SU-DHL-6 (cell line): ENCODE results near the gene IQCM.

ENCODE experiments used
- H2AFZ ChIP-seq: fragments of 200-600 bp; sonication (generic); 2 replicates; pipeline ENCODE4 v1.6.1; 2014; ENCODE audit warnings: low read depth, mild to moderate bottlenecking, moderate library complexity, mixed read lengths, antibody characterized with exemption, low read length; ENCODE audit not compliant: severe bottlenecking
- H3F3A ChIP-seq: fragments of 200-600 bp; shearing (Covaris generic); 2 replicates; pipeline ENCODE4 v1.6.0; 2016; ENCODE audit warnings: antibody characterized with exemption, mild to moderate bottlenecking; ENCODE audit not compliant: insufficient read depth
- H3K27ac ChIP-seq: fragments of 200-600 bp; sonication (generic); 2 replicates; pipeline ENCODE4 v1.5.1; 2016; ENCODE audit warnings: low read depth, mild to moderate bottlenecking, low read length, moderate library complexity, mixed read lengths
- H3K27me3 ChIP-seq: fragments of 200-600 bp; sonication (generic), shearing (Covaris generic); 2 replicates; pipeline ENCODE4 v1.6.0; 2014; ENCODE audit warnings: mild to moderate bottlenecking, low read length
- H3K36me3 ChIP-seq: fragments of 200-600 bp; sonication (generic); 2 replicates; pipeline ENCODE4 v1.6.1; 2014; ENCODE audit warnings: mild to moderate bottlenecking, low read length, mixed read lengths
- H3K4me2 ChIP-seq: fragments of 300-600, 200-600 bp; shearing (Covaris generic), sonication (generic); 2 replicates; pipeline ENCODE4 v1.6.0; 2014; ENCODE audit warnings: low read length, low read depth, mild to moderate bottlenecking; ENCODE audit not compliant: poor library complexity, severe bottlenecking
- H3K4me3 ChIP-seq: fragments of 200-600 bp; sonication (generic); 2 replicates; pipeline ENCODE4 v1.5.1; 2014; ENCODE audit warnings: antibody characterized with exemption, low read length, mild to moderate bottlenecking, mixed read lengths; ENCODE audit not compliant: insufficient read depth, poor library complexity, severe bottlenecking
- H3K79me2 ChIP-seq: fragments of 200-600 bp; sonication (generic); 2 replicates; pipeline ENCODE4 v1.6.1; 2014; ENCODE audit warnings: mild to moderate bottlenecking, low read length, moderate library complexity; ENCODE audit not compliant: insufficient read depth
- H3K9ac ChIP-seq: fragments of 200-600 bp; sonication (generic); 2 replicates; pipeline ENCODE4 v1.7.0; 2014; ENCODE audit warnings: mild to moderate bottlenecking, low read length
- H3K9me2 ChIP-seq: fragments of 200-600 bp; sonication (generic); replicated peaks from 2 replicates; pipeline ENCODE4 v1.6.1; 2014; ENCODE audit warnings: low read length; ENCODE audit not compliant: insufficient read depth
- H3K9me3 ChIP-seq: fragments of 200-600 bp; sonication (generic); 2 replicates; pipeline ENCODE4 v1.6.1; 2014; ENCODE audit warnings: low read length, mixed read lengths; ENCODE audit not compliant: insufficient read depth
- H4K20me1 ChIP-seq: fragments of 200-600 bp; sonication (generic); 2 replicates; pipeline ENCODE4 v1.6.1; 2014; ENCODE audit warnings: low read depth, mild to moderate bottlenecking, antibody characterized with exemption, low read length, moderate library complexity, mixed read lengths
- CTCF ChIP-seq: fragments of 200-600 bp; sonication (generic); IDR thresholded peaks from one replicate; pipeline ENCODE4 v1.5.1; 2017; ENCODE audit warnings: antibody characterized with exemption, mild to moderate bottlenecking, low read length, moderate library complexity; ENCODE audit not compliant: insufficient read depth, poor library complexity, severe bottlenecking
- EZH2phosphoT487 ChIP-seq: fragments of 200-600 bp; sonication (generic), shearing (Covaris generic); conservative IDR thresholded peaks from 2 replicates; pipeline ENCODE4 v1.6.1; 2018; ENCODE audit warnings: mild to moderate bottlenecking, antibody characterized with exemption, low read length, moderate library complexity, mixed read lengths

The IQCM gene

GRCh38 chr4:149796381-149796780 lies 19.3 kb downstream of the IQCM start:
- Histone ChIP-seq H2AFZ (no peak overlapping the region), H3K4me2 (no peak overlapping the region), H3K9me3 (no peaks in the 10 kb centered on the region), H3K36me3 (no peaks in the 10 kb centered on the region), H4K20me1 (no peaks in the 10 kb centered on the region), H3K27me3 (no peaks in the 10 kb centered on the region), H3K9me2 (no peaks in the 10 kb centered on the region), H3K27ac (no peak overlapping the region), H3K9ac (no peak overlapping the region), H3F3A (no peaks in the 10 kb centered on the region), H3K79me2 (no peaks in the 10 kb centered on the region), H3K4me3 (no peak overlapping the region)
- TF ChIP-seq EZH2phosphoT487 (no peak), CTCF (no peak)

GRCh38 chr4:149795256-149795655 lies 20.4 kb downstream of the IQCM start:
- no peak overlapping the region for H3K4me3 ChIP-seq
- no peaks in the 10 kb centered on the region for H3K9me2 ChIP-seq
- H3F3A ChIP-seq, result no peaks in the 10 kb centered on the region
- no peaks in the 10 kb centered on the region for H3K36me3 ChIP-seq
- no peaks in the 10 kb centered on the region for H3K79me2 ChIP-seq
- TF ChIP-seq EZH2phosphoT487 (no peak), CTCF (no peak)
- no peaks in the 10 kb centered on the region for H3K9me3 ChIP-seq
- no peaks in the 10 kb centered on the region for H4K20me1 ChIP-seq
- H3K27ac ChIP-seq, result no peak overlapping the region
- H2AFZ ChIP-seq, result no peak overlapping the region
- no peaks in the 10 kb centered on the region for H3K27me3 ChIP-seq
- H3K4me2 ChIP-seq, result no peak overlapping the region
- H3K9ac ChIP-seq, result no peak overlapping the region

GRCh38 chr4:149794352-149794751 lies 21.3 kb downstream of the IQCM start:
- no peak for TF ChIP-seq CTCF
- TF ChIP-seq EZH2phosphoT487, result no peak
- Histone ChIP-seq H3K9me2 (no peaks in the 10 kb centered on the region), H4K20me1 (no peaks in the 10 kb centered on the region), H3K9me3 (no peaks in the 10 kb centered on the region), H3K4me2 (no peak overlapping the region), H3F3A (no peaks in the 10 kb centered on the region), H3K36me3 (no peaks in the 10 kb centered on the region), H3K4me3 (no peak overlapping the region), H3K27me3 (no peaks in the 10 kb centered on the region), H3K27ac (no peak overlapping the region), H2AFZ (no peak overlapping the region), H3K79me2 (no peaks in the 10 kb centered on the region), H3K9ac (no peak overlapping the region)

- Histone ChIP-seq H3K9me3 (no peaks in the 10 kb centered on the region), H3K79me2 (no peaks in the 10 kb centered on the region), H2AFZ (no peak overlapping the region), H3K4me3 (no peak overlapping the region), H3K4me2 (no peak overlapping the region), H3K27me3 (no peaks in the 10 kb centered on the region), H3K27ac (no peak overlapping the region), H4K20me1 (no peaks in the 10 kb centered on the region), H3K9ac (no peak overlapping the region), H3K9me2 (no peaks in the 10 kb centered on the region), H3F3A (no peaks in the 10 kb centered on the region), H3K36me3 (no peaks in the 10 kb centered on the region)
- TF ChIP-seq CTCF, result no peak
- no peak for TF ChIP-seq EZH2phosphoT487
Measured at GRCh38 chr4:149793459-149793858, 22.2 kb downstream of the IQCM start.
